Measurements from ENCODE around the gene PCDHGB3. TPM values are rescaled to one million over a fixed set of nuclear protein-coding genes. Genes with fewer than 3 reads are reported as not detected.
"Not testable (repeated sequence)": the region's sequence is repeated elsewhere in the genome, so short reads cannot be mapped to it uniquely, and the experiment has no call there.

The PCDHGB3 gene
- total RNA-seq, 2 donors from 2014 or later = 11.2 to 15.4 TPM

DNA sequence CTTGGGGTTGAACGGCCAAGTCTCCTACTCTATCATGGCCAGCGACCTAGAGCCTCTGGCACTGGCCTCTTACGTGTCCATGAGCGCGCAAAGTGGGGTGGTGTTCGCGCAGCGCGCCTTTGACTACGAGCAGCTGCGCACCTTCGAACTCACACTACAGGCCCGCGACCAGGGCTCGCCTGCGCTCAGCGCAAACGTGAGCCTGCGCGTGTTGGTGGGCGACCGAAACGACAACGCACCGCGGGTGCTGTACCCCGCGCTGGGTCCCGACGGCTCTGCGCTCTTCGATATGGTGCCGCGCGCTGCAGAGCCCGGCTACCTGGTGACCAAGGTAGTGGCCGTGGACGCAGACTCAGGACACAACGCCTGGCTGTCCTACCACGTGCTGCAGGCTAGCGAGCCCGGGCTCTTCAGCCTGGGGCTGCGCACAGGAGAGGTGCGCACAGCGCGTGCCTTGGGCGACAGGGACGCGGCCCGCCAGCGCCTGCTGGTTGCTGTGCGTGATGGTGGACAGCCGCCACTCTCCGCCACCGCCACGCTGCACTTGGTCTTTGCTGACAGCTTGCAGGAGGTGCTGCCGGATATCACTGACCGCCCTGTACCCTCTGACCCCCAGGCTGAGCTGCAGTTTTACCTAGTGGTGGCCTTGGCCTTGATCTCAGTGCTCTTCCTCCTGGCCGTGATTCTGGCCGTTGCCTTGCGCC lies 29.7 kb downstream of the PCDHGB3 start:
- Histone ChIP-seq H3K36me3 (no peaks in the 10 kb centered on the region), H3K27ac (no peak overlapping the region), H3K4me1 (ENCODE audit: control insufficient read depth in 1 of 2, low read depth in 2 of 2) (no peaks in the 10 kb centered on the region), H3K27me3 (replicated peaks; ENCODE audit: insufficient read depth) (no peaks in the 10 kb centered on the region), H3K9me3 (peaks cover 88% of the 10 kb centered on the region), H3K4me3 (peak overlapping the region; percentile 24)
- no peak for DNase-seq (ENCODE audit: low spot score)
- TF ChIP-seq CTCF (IDR thresholded peaks at IDR 0.05) = no peak
- no peak for ATAC-seq (ENCODE audit: insufficient number of reproducible peaks, low FRiP score, low read depth)

DNA sequence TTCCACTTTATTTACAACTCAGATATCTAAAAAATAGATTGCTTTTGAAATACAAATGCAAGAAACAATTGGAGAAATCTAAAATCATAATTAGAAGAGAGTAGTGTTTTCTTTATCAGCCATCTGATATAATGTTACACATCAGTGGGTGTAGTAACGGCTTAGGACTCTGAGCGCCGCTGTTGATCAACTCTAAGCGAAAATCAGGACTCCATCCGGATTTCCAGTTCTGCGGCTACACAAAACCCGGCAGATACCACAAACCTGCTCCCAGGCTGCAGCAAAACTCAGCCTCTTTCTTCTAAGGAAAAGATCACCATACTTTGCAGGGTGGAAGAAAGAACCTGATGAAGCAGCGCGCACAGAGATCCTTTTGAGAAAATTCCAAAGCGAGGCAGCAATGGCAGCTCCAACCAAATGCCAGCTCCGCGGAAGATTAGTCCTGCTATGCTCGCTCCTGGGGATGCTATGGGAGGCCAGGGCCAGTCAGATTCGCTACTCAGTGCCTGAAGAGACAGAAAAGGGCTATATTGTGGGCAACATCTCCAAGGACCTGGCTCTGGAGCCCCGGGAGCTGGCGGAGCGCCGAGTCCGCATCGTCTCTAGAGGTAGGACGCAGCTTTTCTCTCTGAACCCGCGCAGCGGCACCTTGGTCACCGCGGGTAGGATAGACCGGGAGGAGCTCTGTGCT lies 32.7 kb downstream of the PCDHGB3 start, which contains the start of gene PCDHGA9:
TSS of gene PCDHGA9 (plus strand) at position 226 of the 691 bp plus-strand sequence. CDS start at position 401, 175 bp downstream.
- peak within 1 kb of the TSS; percentile 55 for H3K4me3 ChIP-seq
- no peak for ATAC-seq (ENCODE audit: insufficient number of reproducible peaks, low FRiP score, low read depth)

GRCh38 chr5:141403387-141403786 lies 33.3 kb downstream of the PCDHGB3 start:
- ATAC-seq (ENCODE audit: insufficient number of reproducible peaks, low FRiP score, low read depth) = no peak
- H3K9me3 ChIP-seq = peaks cover 93% of the 10 kb centered on the region

More for the DNA sequence above, 32.7 kb downstream of the PCDHGB3 start, which contains the start of gene PCDHGA9:
- no peaks in the 10 kb centered on the region for H3K4me1 ChIP-seq (ENCODE audit: control insufficient read depth in 1 of 2, low read depth in 2 of 2)
- TF ChIP-seq CTCF (IDR thresholded peaks at IDR 0.05) = no peak
- H3K36me3 ChIP-seq = no peaks in the 10 kb centered on the region
- peaks cover 90% of the 10 kb centered on the region for H3K9me3 ChIP-seq
- H3K27ac ChIP-seq = no peak within 1 kb of the TSS
- DNase-seq (ENCODE audit: low spot score) = no peak
- no peaks in the 10 kb centered on the region for H3K27me3 ChIP-seq (replicated peaks; ENCODE audit: insufficient read depth)

GRCh38 chr5:141407790-141408505 lies 37.9 kb downstream of the PCDHGB3 start, which contains the start of gene PCDHGB6:
TSS of gene PCDHGB6 (plus strand) at chr5:141408021. CDS start at chr5:141408203, 182 bp downstream.
- peak within 1 kb of the TSS; percentile 49 for H3K4me3 ChIP-seq
- DNase-seq (ENCODE audit: low spot score); H3K27me3 ChIP-seq (replicated peaks; ENCODE audit: insufficient read depth); H3K4me1 ChIP-seq (ENCODE audit: control insufficient read depth in 1 of 2, low read depth in 2 of 2); H3K36me3 ChIP-seq; H3K27ac ChIP-seq; ATAC-seq (ENCODE audit: insufficient number of reproducible peaks, low FRiP score, low read depth): not testable (repeated sequence)
- H3K9me3 ChIP-seq = peaks cover 99% of the 10 kb centered on the region

More at GRCh38 chr5:141403387-141403786, 33.3 kb downstream of the PCDHGB3 start:
- Histone ChIP-seq H3K27me3 (replicated peaks; ENCODE audit: insufficient read depth) (no peaks in the 10 kb centered on the region), H3K4me1 (ENCODE audit: control insufficient read depth in 1 of 2, low read depth in 2 of 2) (no peaks in the 10 kb centered on the region), H3K4me3 (peak overlapping the region; percentile 55), H3K36me3 (no peaks in the 10 kb centered on the region), H3K27ac (no peak overlapping the region)
- no peak for TF ChIP-seq CTCF (IDR thresholded peaks at IDR 0.05)
- DNase-seq (ENCODE audit: low spot score) = no peak

DNA sequence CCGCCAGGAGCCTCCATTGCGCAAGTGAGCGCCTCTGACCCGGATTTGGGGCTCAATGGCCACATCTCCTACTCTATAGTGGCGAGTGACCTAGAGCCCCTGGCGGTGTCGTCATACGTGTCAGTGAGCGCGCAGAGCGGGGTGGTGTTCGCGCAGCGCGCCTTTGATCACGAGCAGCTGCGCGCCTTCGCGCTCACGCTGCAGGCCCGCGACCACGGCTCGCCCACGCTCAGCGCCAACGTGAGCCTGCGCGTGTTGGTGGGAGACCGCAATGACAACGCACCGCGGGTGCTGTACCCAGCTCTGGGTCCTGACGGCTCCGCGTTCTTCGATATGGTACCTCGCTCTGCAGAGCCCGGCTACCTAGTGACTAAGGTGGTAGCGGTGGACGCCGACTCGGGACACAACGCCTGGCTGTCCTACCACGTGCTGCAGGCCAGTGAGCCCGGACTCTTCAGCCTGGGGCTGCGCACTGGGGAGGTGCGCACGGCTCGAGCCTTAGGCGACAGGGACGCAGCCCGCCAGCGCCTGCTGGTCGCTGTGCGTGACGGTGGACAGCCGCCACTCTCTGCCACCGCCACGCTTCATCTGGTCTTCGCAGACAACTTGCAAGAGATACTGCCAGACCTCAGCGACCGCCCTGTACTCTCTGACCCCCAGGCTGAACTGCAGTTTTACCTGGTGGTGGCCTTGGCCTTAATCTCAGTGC lies 39.7 kb downstream of the PCDHGB3 start:
- peak overlapping the region; percentile 2 for H3K4me3 ChIP-seq
- no peak overlapping the region for H3K27ac ChIP-seq
- no peaks in the 10 kb centered on the region for H3K4me1 ChIP-seq (ENCODE audit: control insufficient read depth in 1 of 2, low read depth in 2 of 2)
- no peaks in the 10 kb centered on the region for H3K36me3 ChIP-seq
- no peaks in the 10 kb centered on the region for H3K27me3 ChIP-seq (replicated peaks; ENCODE audit: insufficient read depth)
- TF ChIP-seq CTCF (IDR thresholded peaks at IDR 0.05) = no peak
- ATAC-seq (ENCODE audit: insufficient number of reproducible peaks, low FRiP score, low read depth) (no peak), DNase-seq (ENCODE audit: low spot score) (no peak)
- H3K9me3 ChIP-seq = peaks cover 97% of the 10 kb centered on the region

Measured in thoracic aorta (tissue), 2 donors.